Measurements from ENCODE around the gene FAM234B.
"Not testable (repeated sequence)": the region's sequence is repeated elsewhere in the genome, so short reads cannot be mapped to it uniquely, and the experiment has no call there.

Gene FAM234B

GRCh38 chr12:13024531-13024916, 19.7 kb upstream of the FAM234B start:
- no peak for DNase-seq

GRCh38 chr12:13026286-13026685, 17.9 kb upstream of the FAM234B start:
- no peak for DNase-seq

- DNase-seq, result no peak
Observed at GRCh38 chr12:13027032-13027431, 17.1 kb upstream of the FAM234B start.

GRCh38 chr12:13027508-13027907, 16.7 kb upstream of the FAM234B start:
- no peak for DNase-seq

- DNase-seq, result no peak
Observed at GRCh38 chr12:13028825-13029570, 15.2 kb upstream of the FAM234B start.

- DNase-seq, result no peak
Observed at GRCh38 chr12:13030541-13031291, 13.5 kb upstream of the FAM234B start.

- no peak for DNase-seq
Observed at GRCh38 chr12:13032164-13032563, 12.0 kb upstream of the FAM234B start.

GRCh38 chr12:13033476-13033875, 10.7 kb upstream of the FAM234B start:
- no peak for DNase-seq

- DNase-seq, result not testable (repeated sequence)
Observed at GRCh38 chr12:13035335-13035734, 8.8 kb upstream of the FAM234B start.

- no peak for DNase-seq
Observed at GRCh38 chr12:13036881-13037280, 7.3 kb upstream of the FAM234B start.

- DNase-seq, result no peak
Observed at GRCh38 chr12:13038491-13039161, 5.6 kb upstream of the FAM234B start.

- no peak for DNase-seq
Observed at GRCh38 chr12:13039328-13039956, 4.7 kb upstream of the FAM234B start.

- no peak for DNase-seq
Observed at GRCh38 chr12:13041224-13041623, 3.0 kb upstream of the FAM234B start.

- DNase-seq, result no peak
Observed at GRCh38 chr12:13042666-13043230, 1.4 kb upstream of the FAM234B start.

GRCh38 chr12:13044906-13045299, 722 bp downstream of the FAM234B start:
- no peak for DNase-seq

GRCh38 chr12:13045816-13046215, 1.6 kb downstream of the FAM234B start:
- no peak for DNase-seq

GRCh38 chr12:13046964-13047363, 2.8 kb downstream of the FAM234B start:
- DNase-seq, result no peak

- no peak for DNase-seq
Observed at GRCh38 chr12:13049816-13050215, 5.6 kb downstream of the FAM234B start.

GRCh38 chr12:13052421-13052820, 8.2 kb downstream of the FAM234B start:
- DNase-seq, result no peak

GRCh38 chr12:13053617-13054016, 9.4 kb downstream of the FAM234B start:
- not testable (repeated sequence) for DNase-seq

GRCh38 chr12:13060581-13060980, 16.4 kb downstream of the FAM234B start:
- no peak for DNase-seq

GRCh38 chr12:13061377-13061776, 17.2 kb downstream of the FAM234B start:
- no peak for DNase-seq

- no peak for DNase-seq
Observed at GRCh38 chr12:13062669-13063068, 18.5 kb downstream of the FAM234B start.

Data from NCI-H748 treated with DMSO at 0.1 percent for 48 hours (cell line).